SK-N-SH treated with all-trans-retinoic acid at 6 μM for 48 hours (cell line): ENCODE data around the gene INO80B.

Experiments
- BACH2 ChIP-seq: fragments of 250-450 bp; sonication (Bioruptor Pico); IDR thresholded peaks from 2 replicates; pipeline ENCODE4 v1.9.0; 2021; ENCODE audit warnings: mild to moderate bottlenecking, borderline replicate concordance
- CREB5 ChIP-seq: fragments of 250-450 bp; sonication (Bioruptor Pico); IDR thresholded peaks from 2 replicates; pipeline ENCODE4 v1.5.1; 2020; ENCODE audit warnings: low read depth, mild to moderate bottlenecking, moderate library complexity
- ISL1 ChIP-seq: fragments of 250-450 bp; sonication (Bioruptor Pico); IDR thresholded peaks from 2 replicates; pipeline ENCODE4 v2.1.2; 2022; ENCODE audit warnings: mild to moderate bottlenecking, moderate library complexity
- RARB ChIP-seq: fragments of 250-450 bp; sonication (Bioruptor Pico); IDR thresholded peaks from 2 replicates; pipeline ENCODE4 v1.8.0; 2021; ENCODE audit warnings: mild to moderate bottlenecking, moderate library complexity
- ZC3H10 ChIP-seq: fragments of 250-450 bp; sonication (Bioruptor Pico); IDR thresholded peaks from 2 replicates; pipeline ENCODE4 v1.5.1; 2021; ENCODE audit warnings: mild to moderate bottlenecking, moderate library complexity
- ZFP3 ChIP-seq: fragments of 250-450 bp; sonication (Bioruptor Pico); IDR thresholded peaks from 2 replicates; pipeline ENCODE4 v1.5.0; 2020; ENCODE audit warnings: mild to moderate bottlenecking, moderate library complexity
- ZNF70 ChIP-seq: fragments of 450-650 bp; formaldehyde crosslinking; IDR thresholded peaks from 2 replicates; pipeline ENCODE4 v1.5.0; 2020; ENCODE audit warnings: mild to moderate bottlenecking, moderate library complexity
- ZNF8 ChIP-seq: fragments of 450-650 bp; formaldehyde crosslinking; IDR thresholded peaks from 2 replicates; pipeline ENCODE4 v1.5.0; 2020; ENCODE audit warnings: mild to moderate bottlenecking, moderate library complexity
- TF ChIP-seq, protein P1 (sequence below): fragments of 250-450 bp; sonication (Bioruptor Pico); IDR thresholded peaks from 2 replicates; pipeline ENCODE4 v1.8.0; 2020; ENCODE audit warnings: mild to moderate bottlenecking, moderate library complexity, borderline replicate concordance
- TF ChIP-seq, protein P2 (sequence below): fragments of 250-450 bp; sonication (Bioruptor Pico); IDR thresholded peaks from 2 replicates; pipeline ENCODE4 v1.8.0; 2021; ENCODE audit warnings: low read depth, mild to moderate bottlenecking, moderate library complexity, borderline replicate concordance
- TF ChIP-seq, protein P3 (sequence below): fragments of 250-450 bp; sonication (Bioruptor Pico); IDR thresholded peaks from 2 replicates; pipeline ENCODE4 v1.5.1; 2021; ENCODE audit warnings: mild to moderate bottlenecking, moderate library complexity

DNA sequence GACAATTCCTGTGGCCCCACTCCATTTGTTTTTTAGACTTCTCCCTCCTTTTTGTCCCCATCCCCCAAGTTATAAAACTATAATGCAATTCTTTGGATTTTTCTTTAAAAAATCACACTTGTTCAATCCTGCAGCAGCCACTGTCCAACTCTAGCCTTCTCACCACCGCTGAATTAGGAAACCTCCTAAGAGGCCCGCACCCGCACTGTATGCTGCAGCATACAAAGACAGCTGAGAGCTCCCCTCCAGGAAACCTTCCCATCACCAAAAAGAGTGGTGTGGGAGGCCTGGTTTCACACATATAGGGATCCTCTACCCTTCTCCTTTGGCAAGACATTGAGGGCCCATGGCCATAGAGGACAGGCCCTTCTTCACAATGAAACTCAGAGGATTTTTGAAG lies 49.7 kb downstream of the INO80B start:
- TF ChIP-seq ISL1 (CRISPR knock-in tag) (no peak), ZC3H10 (CRISPR knock-in tag) (no peak), ZFP3 (CRISPR knock-in tag) (no peak), BACH2 (CRISPR knock-in tag) (no peak), CREB5 (CRISPR knock-in tag) (no peak), ZNF8 (no peak), RARB (CRISPR knock-in tag) (no peak), ZNF70 (CRISPR knock-in tag) (no peak)
- TF ChIP-seq, protein P1, sequence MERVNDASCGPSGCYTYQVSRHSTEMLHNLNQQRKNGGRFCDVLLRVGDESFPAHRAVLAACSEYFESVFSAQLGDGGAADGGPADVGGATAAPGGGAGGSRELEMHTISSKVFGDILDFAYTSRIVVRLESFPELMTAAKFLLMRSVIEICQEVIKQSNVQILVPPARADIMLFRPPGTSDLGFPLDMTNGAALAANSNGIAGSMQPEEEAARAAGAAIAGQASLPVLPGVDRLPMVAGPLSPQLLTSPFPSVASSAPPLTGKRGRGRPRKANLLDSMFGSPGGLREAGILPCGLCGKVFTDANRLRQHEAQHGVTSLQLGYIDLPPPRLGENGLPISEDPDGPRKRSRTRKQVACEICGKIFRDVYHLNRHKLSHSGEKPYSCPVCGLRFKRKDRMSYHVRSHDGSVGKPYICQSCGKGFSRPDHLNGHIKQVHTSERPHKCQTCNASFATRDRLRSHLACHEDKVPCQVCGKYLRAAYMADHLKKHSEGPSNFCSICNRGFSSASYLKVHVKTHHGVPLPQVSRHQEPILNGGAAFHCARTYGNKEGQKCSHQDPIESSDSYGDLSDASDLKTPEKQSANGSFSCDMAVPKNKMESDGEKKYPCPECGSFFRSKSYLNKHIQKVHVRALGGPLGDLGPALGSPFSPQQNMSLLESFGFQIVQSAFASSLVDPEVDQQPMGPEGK (CRISPR knock-in tag), result no peak
- TF ChIP-seq, protein P2, sequence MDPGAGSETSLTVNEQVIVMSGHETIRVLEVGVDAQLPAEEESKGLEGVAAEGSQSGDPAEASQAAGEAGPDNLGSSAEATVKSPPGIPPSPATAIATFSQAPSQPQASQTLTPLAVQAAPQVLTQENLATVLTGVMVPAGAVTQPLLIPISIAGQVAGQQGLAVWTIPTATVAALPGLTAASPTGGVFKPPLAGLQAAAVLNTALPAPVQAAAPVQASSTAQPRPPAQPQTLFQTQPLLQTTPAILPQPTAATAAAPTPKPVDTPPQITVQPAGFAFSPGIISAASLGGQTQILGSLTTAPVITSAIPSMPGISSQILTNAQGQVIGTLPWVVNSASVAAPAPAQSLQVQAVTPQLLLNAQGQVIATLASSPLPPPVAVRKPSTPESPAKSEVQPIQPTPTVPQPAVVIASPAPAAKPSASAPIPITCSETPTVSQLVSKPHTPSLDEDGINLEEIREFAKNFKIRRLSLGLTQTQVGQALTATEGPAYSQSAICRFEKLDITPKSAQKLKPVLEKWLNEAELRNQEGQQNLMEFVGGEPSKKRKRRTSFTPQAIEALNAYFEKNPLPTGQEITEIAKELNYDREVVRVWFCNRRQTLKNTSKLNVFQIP (CRISPR knock-in tag), result no peak
- TF ChIP-seq, protein P3, sequence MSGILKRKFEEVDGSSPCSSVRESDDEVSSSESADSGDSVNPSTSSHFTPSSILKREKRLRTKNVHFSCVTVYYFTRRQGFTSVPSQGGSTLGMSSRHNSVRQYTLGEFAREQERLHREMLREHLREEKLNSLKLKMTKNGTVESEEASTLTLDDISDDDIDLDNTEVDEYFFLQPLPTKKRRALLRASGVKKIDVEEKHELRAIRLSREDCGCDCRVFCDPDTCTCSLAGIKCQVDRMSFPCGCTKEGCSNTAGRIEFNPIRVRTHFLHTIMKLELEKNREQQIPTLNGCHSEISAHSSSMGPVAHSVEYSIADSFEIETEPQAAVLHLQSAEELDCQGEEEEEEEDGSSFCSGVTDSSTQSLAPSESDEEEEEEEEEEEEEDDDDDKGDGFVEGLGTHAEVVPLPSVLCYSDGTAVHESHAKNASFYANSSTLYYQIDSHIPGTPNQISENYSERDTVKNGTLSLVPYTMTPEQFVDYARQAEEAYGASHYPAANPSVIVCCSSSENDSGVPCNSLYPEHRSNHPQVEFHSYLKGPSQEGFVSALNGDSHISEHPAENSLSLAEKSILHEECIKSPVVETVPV (CRISPR knock-in tag), result no peak
